NB4 (cell line): Measurements from ENCODE around the gene SDC3.

ENCODE experiments used
- DNase-seq: peaks from one replicate; pipeline ENCODE4 v3.0.0; 2010; ENCODE audit warnings: low read depth
- H3K4me3 ChIP-seq: one replicate; pipeline ENCODE4 v1.5.1; 2011; ENCODE audit warnings: mild to moderate bottlenecking, low read depth, low read length, moderate library complexity
- MYC ChIP-seq: IDR thresholded peaks from 2 replicates; pipeline ENCODE4 v1.6.1; 2011; ENCODE audit warnings: low read depth, low read length
- POLR2A ChIP-seq: IDR thresholded peaks from 2 replicates; pipeline ENCODE4 v1.6.1; 2011; ENCODE audit warnings: mild to moderate bottlenecking; ENCODE audit not compliant: insufficient read length; ENCODE audit errors: extremely low read depth
- TF ChIP-seq, protein P1 (sequence below): IDR thresholded peaks from 2 replicates; pipeline ENCODE4 v1.6.1; 2011; ENCODE audit warnings: low read depth, low read length
- TF ChIP-seq, protein P2 (sequence below): IDR thresholded peaks from one replicate; pipeline ENCODE4 v1.5.1; 2012; ENCODE audit warnings: low read depth, low read length

The SDC3 gene

DNA sequence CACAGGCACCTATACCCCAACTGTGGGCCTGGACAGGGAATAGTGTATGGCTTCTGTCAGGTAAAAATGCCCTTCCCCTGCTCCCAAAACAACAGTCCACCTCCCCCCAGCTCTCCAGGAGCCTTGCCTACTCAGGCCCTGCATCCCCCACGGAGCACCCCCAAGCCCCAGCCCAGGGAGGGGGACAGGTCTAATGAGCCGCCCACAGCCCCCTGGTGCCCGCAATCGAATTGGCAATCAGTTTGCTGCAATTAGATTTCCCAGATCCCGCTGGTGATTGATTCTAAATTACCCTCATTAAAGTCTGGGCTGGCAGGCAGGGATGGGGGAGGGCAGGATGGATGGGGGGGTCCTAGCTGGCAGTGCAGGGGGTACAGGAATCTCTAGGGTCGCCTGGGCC lies 8.1 kb downstream of the SDC3 start:
- H3K4me3 ChIP-seq, result no peak overlapping the region
- no peak for DNase-seq
- TF ChIP-seq, protein P1, sequence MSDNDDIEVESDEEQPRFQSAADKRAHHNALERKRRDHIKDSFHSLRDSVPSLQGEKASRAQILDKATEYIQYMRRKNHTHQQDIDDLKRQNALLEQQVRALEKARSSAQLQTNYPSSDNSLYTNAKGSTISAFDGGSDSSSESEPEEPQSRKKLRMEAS, result no peak
- TF ChIP-seq, protein P2, sequence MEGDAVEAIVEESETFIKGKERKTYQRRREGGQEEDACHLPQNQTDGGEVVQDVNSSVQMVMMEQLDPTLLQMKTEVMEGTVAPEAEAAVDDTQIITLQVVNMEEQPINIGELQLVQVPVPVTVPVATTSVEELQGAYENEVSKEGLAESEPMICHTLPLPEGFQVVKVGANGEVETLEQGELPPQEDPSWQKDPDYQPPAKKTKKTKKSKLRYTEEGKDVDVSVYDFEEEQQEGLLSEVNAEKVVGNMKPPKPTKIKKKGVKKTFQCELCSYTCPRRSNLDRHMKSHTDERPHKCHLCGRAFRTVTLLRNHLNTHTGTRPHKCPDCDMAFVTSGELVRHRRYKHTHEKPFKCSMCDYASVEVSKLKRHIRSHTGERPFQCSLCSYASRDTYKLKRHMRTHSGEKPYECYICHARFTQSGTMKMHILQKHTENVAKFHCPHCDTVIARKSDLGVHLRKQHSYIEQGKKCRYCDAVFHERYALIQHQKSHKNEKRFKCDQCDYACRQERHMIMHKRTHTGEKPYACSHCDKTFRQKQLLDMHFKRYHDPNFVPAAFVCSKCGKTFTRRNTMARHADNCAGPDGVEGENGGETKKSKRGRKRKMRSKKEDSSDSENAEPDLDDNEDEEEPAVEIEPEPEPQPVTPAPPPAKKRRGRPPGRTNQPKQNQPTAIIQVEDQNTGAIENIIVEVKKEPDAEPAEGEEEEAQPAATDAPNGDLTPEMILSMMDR, result no peak
- TF ChIP-seq POLR2A (no peak), MYC (no peak)

DNA sequence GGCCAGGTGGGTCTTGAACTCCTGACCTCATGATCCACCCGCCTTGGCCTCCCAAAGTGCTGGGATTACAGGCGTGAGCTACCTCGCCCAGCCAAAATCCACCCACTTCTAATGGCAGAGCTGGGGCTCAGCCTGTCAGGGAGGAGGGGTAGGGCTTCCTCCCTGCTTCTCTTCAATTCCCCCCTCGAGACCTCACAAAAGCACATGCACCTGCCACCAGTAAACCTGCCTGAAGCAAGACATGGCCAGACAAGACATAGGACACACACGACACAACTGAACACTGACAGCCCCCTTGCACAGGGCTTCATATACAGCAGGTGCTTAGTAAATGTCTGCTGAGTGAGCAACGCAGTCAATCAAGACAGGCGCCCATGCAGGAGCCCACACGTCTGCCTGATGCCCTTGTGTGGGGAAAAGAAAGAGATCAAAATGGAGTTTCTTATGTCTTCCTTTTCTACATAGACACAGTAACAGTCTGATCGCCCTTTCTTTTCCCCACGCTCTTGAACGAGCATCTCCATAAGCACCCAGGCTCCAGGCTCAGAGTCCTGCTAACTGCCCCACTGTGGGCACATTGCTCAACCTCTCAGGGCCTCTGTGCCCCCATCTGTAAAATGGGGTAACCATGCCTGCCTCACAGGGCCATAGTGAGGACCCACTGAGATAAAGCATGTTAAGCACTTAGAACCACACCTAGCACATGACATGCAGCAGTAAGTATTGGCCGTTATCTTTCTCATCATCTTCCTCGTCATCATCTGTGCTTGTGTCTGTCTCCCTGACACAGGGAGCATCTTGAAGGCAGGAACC lies 8.8 kb downstream of the SDC3 start:
- TF ChIP-seq, protein P1, result no peak
- TF ChIP-seq, protein P2, result no peak
- no peak for TF ChIP-seq MYC
- no peak for TF ChIP-seq POLR2A
- DNase-seq, result no peak
- H3K4me3 ChIP-seq, result no peak overlapping the region

DNA sequence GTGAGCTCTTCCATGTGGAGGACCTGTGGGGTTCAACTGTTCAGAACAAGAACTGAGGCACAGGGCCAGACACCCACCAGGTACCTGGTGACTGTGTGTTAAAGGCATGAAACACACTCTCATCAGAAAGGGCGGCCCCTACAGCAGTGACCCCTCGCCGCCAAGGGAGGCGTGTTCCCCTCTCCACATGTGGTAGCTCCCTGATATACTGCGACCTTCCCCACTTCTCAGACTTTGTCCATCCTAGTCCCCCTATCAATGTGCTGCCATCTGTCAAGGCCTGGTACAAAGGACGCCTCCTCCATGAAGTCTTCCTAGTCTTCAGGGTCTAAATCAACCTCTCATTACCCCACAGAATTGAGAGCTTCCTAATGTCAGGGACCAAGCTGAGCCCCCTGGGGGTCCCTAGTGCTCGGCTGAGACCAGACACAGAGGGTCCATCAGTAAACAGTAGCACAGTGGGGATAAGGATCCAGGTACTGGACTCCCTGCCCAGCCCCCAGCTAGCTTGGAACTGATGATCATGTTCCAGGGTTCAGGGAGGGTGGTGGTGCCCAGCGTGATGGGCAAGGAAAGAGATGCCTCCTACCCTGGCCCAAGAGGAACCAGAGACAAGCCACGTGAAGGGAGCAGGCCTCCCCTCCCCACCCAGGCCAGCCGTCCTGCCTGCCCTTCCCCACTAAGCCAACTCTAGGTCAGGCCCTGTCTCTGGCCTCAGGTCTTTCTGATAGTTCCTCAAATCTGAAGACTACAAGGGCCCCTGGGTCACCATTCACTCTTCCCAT lies 10.3 kb downstream of the SDC3 start:
- no peak for TF ChIP-seq MYC
- TF ChIP-seq, protein P1, result no peak
- TF ChIP-seq, protein P2, result no peak
- TF ChIP-seq POLR2A, result no peak
- H3K4me3 ChIP-seq, result no peak overlapping the region
- no peak for DNase-seq

DNA sequence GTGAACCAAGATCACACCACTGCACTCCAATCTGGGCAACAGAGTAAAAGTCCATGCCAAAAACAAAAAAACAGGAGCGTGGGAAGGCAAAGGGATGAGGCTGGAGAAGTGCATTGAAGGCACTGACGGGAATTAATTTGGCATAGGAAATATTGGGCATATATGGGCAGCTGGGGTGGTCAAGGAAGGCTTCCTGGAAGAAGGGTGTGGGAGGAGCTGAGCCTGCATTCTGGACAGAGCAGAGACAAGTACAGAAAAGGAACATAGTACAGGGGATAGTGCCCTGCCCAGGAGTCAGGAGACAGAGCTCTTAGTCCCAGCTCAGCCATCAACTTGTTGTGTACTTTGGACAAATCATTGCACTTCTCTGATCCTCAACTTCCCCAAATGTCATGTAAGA lies 11.7 kb downstream of the SDC3 start:
- DNase-seq, result no peak
- no peak for TF ChIP-seq POLR2A
- TF ChIP-seq, protein P1, result no peak
- TF ChIP-seq, protein P2, result no peak
- TF ChIP-seq MYC, result no peak

DNA sequence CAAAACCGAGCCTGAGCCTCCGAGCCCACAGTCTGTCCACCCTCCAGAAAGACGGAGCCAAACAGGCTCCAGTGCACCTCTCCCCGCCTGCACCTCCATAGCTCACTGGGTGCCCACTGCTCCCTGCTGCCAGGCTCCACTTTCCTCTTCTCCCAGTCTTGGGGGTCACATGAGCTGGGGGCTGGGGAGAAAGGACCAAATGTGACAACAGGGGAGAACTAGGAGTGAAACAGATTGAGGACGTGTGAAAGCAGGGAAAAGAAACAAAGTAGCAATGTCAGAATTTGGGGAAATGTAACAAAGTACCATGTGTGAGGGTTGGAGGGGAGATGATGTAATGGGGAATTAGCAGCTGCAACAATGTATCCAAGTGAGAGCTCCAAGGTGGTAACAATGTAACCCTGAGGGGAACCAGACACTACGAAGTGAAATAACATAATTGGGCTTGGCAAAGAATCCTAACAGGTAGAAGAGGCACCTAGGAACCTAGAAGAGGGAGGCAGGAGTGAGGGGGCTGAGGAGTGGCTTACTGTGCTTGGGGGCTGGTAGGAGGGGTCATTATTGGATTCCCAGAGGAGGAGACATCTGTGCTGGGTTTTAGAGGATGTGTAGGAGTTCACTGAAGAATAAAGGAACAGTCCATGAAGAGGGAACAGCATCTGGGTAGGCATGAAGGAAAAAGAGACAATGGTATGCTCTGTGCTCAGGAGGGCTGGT lies 12.5 kb downstream of the SDC3 start:
- no peak for DNase-seq
- TF ChIP-seq MYC (no peak), POLR2A (no peak)
- TF ChIP-seq, protein P2, result no peak
- TF ChIP-seq, protein P1, result no peak
- H3K4me3 ChIP-seq, result no peak overlapping the region

More for the DNA sequence above, 11.7 kb downstream of the SDC3 start:
- H3K4me3 ChIP-seq, result no peak overlapping the region
